Activated naive CD8-positive, alpha-beta T cell (primary cell): ENCODE results near the gene ABITRAM.
"Not testable (repeated sequence)": the region's sequence is repeated elsewhere in the genome, so short reads cannot be mapped to it uniquely, and the experiment has no call there.

Source experiments
- H3K27ac Mint-ChIP-seq: one replicate; pipeline ENCODE4 v1.8.0; 2021; ENCODE audit warnings: mixed read lengths
- H3K27me3 Mint-ChIP-seq: one replicate; pipeline ENCODE4 v1.8.0; 2021; ENCODE audit warnings: mixed read lengths
- H3K36me3 Mint-ChIP-seq: one replicate; pipeline ENCODE4 v1.8.0; 2021; ENCODE audit warnings: mixed read lengths
- H3K4me1 Mint-ChIP-seq: one replicate; pipeline ENCODE4 v1.8.0; 2021; ENCODE audit warnings: low read depth, mixed read lengths
- H3K4me3 Mint-ChIP-seq: one replicate; pipeline ENCODE4 v1.8.0; 2021; ENCODE audit warnings: mild to moderate bottlenecking, mixed read lengths
- H3K9me3 Mint-ChIP-seq: one replicate; pipeline ENCODE4 v1.8.0; 2021; ENCODE audit warnings: low read depth, mixed read lengths

Gene ABITRAM, protein sequence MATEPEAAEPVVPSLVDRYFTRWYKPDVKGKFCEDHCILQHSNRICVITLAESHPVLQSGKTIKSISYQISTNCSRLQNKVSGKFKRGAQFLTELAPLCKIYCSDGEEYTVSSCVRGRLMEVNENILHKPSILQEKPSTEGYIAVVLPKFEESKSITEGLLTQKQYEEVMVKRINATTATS

GRCh38 chr9:108934323-108934893 lies at the start of gene ABITRAM:
TSS of gene ABITRAM (plus strand) at chr9:108934400. CDS start at chr9:108934487, 87 bp downstream.
- no peaks in the 10 kb centered on the region for H3K27me3 Mint-ChIP-seq
- H3K36me3 Mint-ChIP-seq, result peaks cover 5% of the 10 kb centered on the region
- H3K4me1 Mint-ChIP-seq, result peaks cover 35% of the 10 kb centered on the region
- H3K9me3 Mint-ChIP-seq, result no peaks in the 10 kb centered on the region
- H3K4me3 Mint-ChIP-seq, result peak within 1 kb of the TSS; percentile 96
- H3K27ac Mint-ChIP-seq, result peak within 1 kb of the TSS; percentile 96

GRCh38 chr9:108884701-108885100 lies 49.5 kb upstream of the ABITRAM start:
- peak overlapping the region; percentile 46 for H3K27ac Mint-ChIP-seq
- peaks cover 22% of the 10 kb centered on the region for H3K4me1 Mint-ChIP-seq
- H3K4me3 Mint-ChIP-seq, result no peak overlapping the region
- no peaks in the 10 kb centered on the region for H3K9me3 Mint-ChIP-seq
- H3K27me3 Mint-ChIP-seq, result no peaks in the 10 kb centered on the region
- peaks cover 22% of the 10 kb centered on the region for H3K36me3 Mint-ChIP-seq

GRCh38 chr9:108885643-108886348 lies 48.4 kb upstream of the ABITRAM start:
- H3K4me1 Mint-ChIP-seq, result peaks cover 22% of the 10 kb centered on the region
- peak overlapping the region; percentile 52 for H3K4me3 Mint-ChIP-seq
- no peaks in the 10 kb centered on the region for H3K9me3 Mint-ChIP-seq
- H3K27me3 Mint-ChIP-seq, result no peaks in the 10 kb centered on the region
- peak overlapping the region; percentile 94 for H3K27ac Mint-ChIP-seq
- H3K36me3 Mint-ChIP-seq, result peaks cover 23% of the 10 kb centered on the region

- not testable (repeated sequence) for H3K27me3 Mint-ChIP-seq, H3K9me3 Mint-ChIP-seq
- Mint-ChIP-seq H3K27ac (peak overlapping the region; percentile 94), H3K4me3 (peak overlapping the region; percentile 52), H3K36me3 (peaks cover 25% of the 10 kb centered on the region), H3K4me1 (peaks cover 22% of the 10 kb centered on the region)
Observed at GRCh38 chr9:108886594-108887271, 47.5 kb upstream of the ABITRAM start.

GRCh38 chr9:108889649-108890067 lies 44.5 kb upstream of the ABITRAM start:
- peaks cover 20% of the 10 kb centered on the region for H3K4me1 Mint-ChIP-seq
- H3K9me3 Mint-ChIP-seq, result no peaks in the 10 kb centered on the region
- no peaks in the 10 kb centered on the region for H3K27me3 Mint-ChIP-seq
- H3K27ac Mint-ChIP-seq, result peak overlapping the region; percentile 6
- H3K4me3 Mint-ChIP-seq, result no peak overlapping the region
- peaks cover 24% of the 10 kb centered on the region for H3K36me3 Mint-ChIP-seq

DNA sequence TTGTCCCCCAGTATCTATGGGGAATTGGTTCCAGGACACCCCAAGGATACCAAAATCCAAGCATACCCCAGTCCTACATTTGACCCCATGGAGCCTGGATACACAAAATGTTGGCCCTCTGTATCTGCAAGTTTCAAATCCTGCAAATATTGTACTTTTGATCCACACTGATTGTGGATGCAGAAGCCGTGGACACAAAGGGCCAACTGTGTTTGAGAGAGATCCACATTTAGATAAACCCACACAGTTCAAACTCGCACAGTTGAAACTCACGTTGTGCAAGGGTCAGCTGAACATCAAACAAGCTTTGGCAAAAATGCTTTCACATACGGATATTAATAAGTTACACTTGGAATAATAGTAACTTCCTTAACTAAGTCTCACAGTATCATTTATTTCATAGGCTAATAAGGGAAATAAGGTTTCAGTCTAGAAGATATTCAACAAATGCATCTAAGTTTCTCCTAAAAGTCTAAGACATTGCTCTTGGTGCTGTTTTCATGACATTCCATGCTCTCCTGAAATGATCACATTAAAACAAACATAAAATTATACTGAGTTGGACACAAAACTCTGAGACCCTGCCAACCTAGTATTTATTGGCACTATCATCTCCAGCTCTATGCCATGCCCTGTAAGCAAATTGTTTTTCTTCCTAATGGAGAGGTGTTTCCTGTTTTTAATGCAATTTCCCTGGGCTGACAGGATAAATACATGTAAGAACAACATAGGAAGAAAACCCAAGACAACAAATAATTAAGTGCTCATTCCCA lies 39.8 kb upstream of the ABITRAM start:
- H3K27me3 Mint-ChIP-seq, result no peaks in the 10 kb centered on the region
- no peaks in the 10 kb centered on the region for H3K9me3 Mint-ChIP-seq
- no peak overlapping the region for H3K4me3 Mint-ChIP-seq
- H3K4me1 Mint-ChIP-seq, result no peaks in the 10 kb centered on the region
- H3K36me3 Mint-ChIP-seq, result peaks cover 34% of the 10 kb centered on the region
- no peak overlapping the region for H3K27ac Mint-ChIP-seq

DNA sequence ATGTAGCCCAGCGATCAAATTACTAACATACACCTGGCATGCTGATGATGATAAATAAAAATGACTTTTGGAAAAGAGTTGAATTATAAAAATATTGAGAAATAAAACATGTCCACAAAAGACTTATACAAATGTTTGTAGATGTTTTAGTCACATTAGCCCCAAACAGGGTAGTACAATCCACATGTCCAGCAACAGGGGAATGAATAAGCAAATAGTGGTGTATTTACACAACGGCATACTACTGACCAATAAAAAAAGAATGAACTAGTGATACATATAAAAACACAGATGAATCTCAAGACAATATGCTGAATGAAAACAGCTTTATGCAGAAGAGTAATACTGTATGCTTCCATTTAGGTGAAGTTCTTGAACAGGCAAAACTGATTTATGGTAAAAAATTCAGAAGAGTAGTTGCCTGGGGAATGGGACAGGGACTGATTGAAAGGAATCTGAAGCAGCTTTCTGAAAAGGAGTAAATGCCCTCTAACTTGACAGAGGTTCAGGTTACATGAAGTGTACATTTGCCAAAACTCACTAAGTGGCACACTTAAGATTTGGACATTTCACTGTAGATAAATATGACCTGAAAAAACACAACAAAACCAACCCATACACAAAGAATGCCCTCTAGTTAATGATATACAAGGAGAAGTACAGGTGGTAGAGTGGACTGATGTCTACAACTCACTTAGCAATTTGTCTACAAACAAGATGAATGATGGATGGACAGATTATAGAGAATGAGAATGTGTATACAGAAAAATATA lies 36.7 kb upstream of the ABITRAM start:
- H3K27ac Mint-ChIP-seq, result no peak overlapping the region
- no peaks in the 10 kb centered on the region for H3K4me1 Mint-ChIP-seq
- no peaks in the 10 kb centered on the region for H3K27me3 Mint-ChIP-seq
- no peak overlapping the region for H3K4me3 Mint-ChIP-seq
- H3K36me3 Mint-ChIP-seq, result peaks cover 28% of the 10 kb centered on the region
- no peaks in the 10 kb centered on the region for H3K9me3 Mint-ChIP-seq

DNA sequence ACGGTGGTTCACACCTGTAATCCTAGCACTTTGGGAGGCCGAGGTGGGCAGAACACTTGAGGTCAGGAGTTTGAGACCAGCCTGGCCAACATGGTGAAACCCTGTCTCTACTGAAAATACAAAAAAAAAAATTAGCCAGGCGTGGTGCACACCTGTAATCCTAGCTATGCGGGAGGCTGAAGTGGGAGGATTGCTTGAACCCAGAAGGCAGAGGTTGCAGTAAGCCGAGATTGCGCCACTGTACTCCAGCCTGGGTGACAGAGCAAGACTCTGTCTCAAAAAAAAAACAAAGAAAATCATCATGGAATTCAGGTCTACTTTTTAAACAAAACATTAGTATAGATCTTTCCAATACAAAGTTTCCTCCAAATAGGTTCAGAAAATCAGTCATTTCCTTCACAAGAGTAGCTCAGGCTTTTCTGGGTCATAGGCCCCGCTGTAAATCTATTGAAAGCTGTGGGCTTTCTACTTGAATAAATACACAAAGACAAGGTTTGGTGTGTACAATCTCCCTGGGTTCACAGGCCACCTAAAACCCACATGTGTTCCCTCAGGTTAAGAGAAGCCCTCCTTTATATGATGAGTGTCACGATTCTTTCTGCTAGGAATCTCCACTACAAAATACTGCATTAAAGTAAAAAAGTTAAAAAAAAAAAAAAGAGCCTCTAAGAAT lies 35.0 kb upstream of the ABITRAM start:
- not testable (repeated sequence) for H3K27ac Mint-ChIP-seq, H3K4me1 Mint-ChIP-seq, H3K4me3 Mint-ChIP-seq, H3K9me3 Mint-ChIP-seq, H3K27me3 Mint-ChIP-seq
- H3K36me3 Mint-ChIP-seq, result peaks cover 34% of the 10 kb centered on the region

DNA sequence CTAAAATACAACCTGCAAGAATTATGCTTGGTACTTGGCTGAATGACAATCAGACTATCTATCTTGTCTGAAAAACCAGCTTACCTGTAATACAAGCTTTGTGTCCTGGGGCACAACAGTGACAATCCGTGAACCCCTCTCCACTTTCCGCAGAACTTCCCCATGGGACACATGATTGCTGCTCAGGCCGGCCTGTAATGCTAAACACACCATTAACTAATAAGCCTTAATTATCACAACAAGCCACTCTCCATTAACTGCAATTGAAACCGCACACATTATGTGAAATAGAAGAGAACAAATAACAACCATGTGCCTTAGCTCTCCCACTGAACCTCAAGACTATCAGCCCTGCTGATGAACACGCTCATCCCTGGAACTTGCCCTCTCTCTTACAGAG lies 34.0 kb upstream of the ABITRAM start:
- H3K4me3 Mint-ChIP-seq, result no peak overlapping the region
- no peaks in the 10 kb centered on the region for H3K4me1 Mint-ChIP-seq
- no peaks in the 10 kb centered on the region for H3K27me3 Mint-ChIP-seq
- peaks cover 34% of the 10 kb centered on the region for H3K36me3 Mint-ChIP-seq
- no peak overlapping the region for H3K27ac Mint-ChIP-seq
- no peaks in the 10 kb centered on the region for H3K9me3 Mint-ChIP-seq

GRCh38 chr9:108903420-108904103 lies 30.6 kb upstream of the ABITRAM start:
- Mint-ChIP-seq H3K36me3 (peaks cover 22% of the 10 kb centered on the region), H3K27me3 (no peaks in the 10 kb centered on the region), H3K4me3 (no peak overlapping the region), H3K4me1 (no peaks in the 10 kb centered on the region), H3K27ac (no peak overlapping the region), H3K9me3 (no peaks in the 10 kb centered on the region)

DNA sequence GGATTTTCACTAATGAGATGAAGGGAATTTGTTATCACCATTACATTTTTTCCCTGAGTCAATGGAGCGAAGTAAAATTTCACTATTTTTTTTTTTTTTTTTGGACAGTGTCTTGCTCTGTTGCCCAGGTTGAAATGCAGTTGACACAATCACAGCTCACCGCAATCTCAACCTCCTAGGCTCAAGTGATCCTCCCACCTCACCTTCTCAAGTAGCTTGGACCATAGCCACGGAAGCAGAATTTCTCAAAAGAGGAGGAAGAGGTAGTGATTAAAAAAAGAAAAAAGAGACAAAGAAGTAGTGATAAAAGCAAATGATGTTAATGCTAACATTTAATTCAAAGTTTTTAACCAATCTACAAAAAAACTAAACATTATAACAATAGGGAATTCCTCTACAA lies 30.0 kb upstream of the ABITRAM start:
- Mint-ChIP-seq H3K9me3 (no peaks in the 10 kb centered on the region), H3K36me3 (peaks cover 22% of the 10 kb centered on the region), H3K27me3 (no peaks in the 10 kb centered on the region), H3K27ac (no peak overlapping the region), H3K4me3 (no peak overlapping the region), H3K4me1 (no peaks in the 10 kb centered on the region)

- no peaks in the 10 kb centered on the region for H3K4me1 Mint-ChIP-seq
- no peak overlapping the region for H3K4me3 Mint-ChIP-seq
- H3K36me3 Mint-ChIP-seq, result peaks cover 24% of the 10 kb centered on the region
- no peaks in the 10 kb centered on the region for H3K9me3 Mint-ChIP-seq
- no peaks in the 10 kb centered on the region for H3K27me3 Mint-ChIP-seq
- H3K27ac Mint-ChIP-seq, result no peak overlapping the region
Observed at GRCh38 chr9:108905494-108905893, 28.7 kb upstream of the ABITRAM start.

- H3K27me3 Mint-ChIP-seq, result no peaks in the 10 kb centered on the region
- no peak overlapping the region for H3K4me3 Mint-ChIP-seq
- H3K36me3 Mint-ChIP-seq, result peaks cover 12% of the 10 kb centered on the region
- no peak overlapping the region for H3K27ac Mint-ChIP-seq
- H3K4me1 Mint-ChIP-seq, result peaks cover 9% of the 10 kb centered on the region
- no peaks in the 10 kb centered on the region for H3K9me3 Mint-ChIP-seq
Observed at GRCh38 chr9:108910402-108910801, 23.8 kb upstream of the ABITRAM start.
